Naive thymus-derived CD4-positive, alpha-beta T cell (primary cell): ENCODE results near the gene SLC25A13. TPM values are rescaled to one million over a fixed set of nuclear protein-coding genes. Genes with fewer than 3 reads are reported as not detected.

Source experiments
- ATAC-seq: fragments of 150-1000 bp; cut with Tn5 transposase; 2 replicates; pipeline ENCODE4 v1.10.0; 2021; ENCODE audit warnings: mild to moderate bottlenecking, moderate library complexity
- CTCF ChIA-PET: fragments of 350-600 bp; sonication (Branson Sonifier 250); formaldehyde crosslinking; loops from one replicate; lab custom pipeline; 2021; ENCODE audit warnings: antibody characterized with exemption; lab: Charles Lee
- POLR2A ChIA-PET: fragments of 350-600 bp; sonication (Branson Sonifier 250); formaldehyde crosslinking; loops from one replicate; lab custom pipeline; 2021; ENCODE audit warnings: antibody characterized with exemption, inconsistent platforms; lab: Charles Lee
- DNase-seq, 9 donors: peaks; one replicate each; pipeline versions ENCODE4 v3.0.0 to v3.0.0-alpha.2; 2020 to 2022; ENCODE audit warnings: mixed read lengths in 1 of 9
- H3K27ac ChIP-seq: one replicate; pipeline ENCODE4 v1.7.0; 2013; ENCODE audit warnings: mild to moderate bottlenecking, low read depth, low read length, moderate library complexity
- H3K27me3 ChIP-seq, 2 donors: one replicate each; pipeline ENCODE4 v1.7.0; 2013; ENCODE audit warnings: low read length in 2 of 2, mild to moderate bottlenecking in 2 of 2, moderate library complexity in 2 of 2; ENCODE audit not compliant: control insufficient read depth in 2 of 2, insufficient read depth in 2 of 2
- H3K36me3 ChIP-seq, 3 experiments: 1 replicate in 2 of 3; 2 replicates in 1 of 3; pipeline ENCODE4 v1.7.0; 2013; ENCODE audit warnings: low read length in 3 of 3, mild to moderate bottlenecking in 3 of 3, moderate library complexity in 1 of 3; ENCODE audit not compliant: insufficient read depth in 3 of 3, control insufficient read depth in 2 of 3
- H3K4me1 ChIP-seq, 2 donors: one replicate each; pipeline ENCODE4 v1.7.0; 2013; ENCODE audit warnings: low read length in 2 of 2, mild to moderate bottlenecking in 2 of 2, moderate library complexity in 1 of 2; ENCODE audit not compliant: control insufficient read depth in 2 of 2, insufficient read depth in 2 of 2
- H3K4me3 ChIP-seq: 2 replicates; pipeline ENCODE4 v1.7.0; 2013; ENCODE audit warnings: mild to moderate bottlenecking, low read length
- H3K9me3 ChIP-seq, 3 experiments: 1 replicate in 2 of 3; 2 replicates in 1 of 3; pipeline ENCODE4 v1.7.0; 2013; ENCODE audit warnings: low read length in 3 of 3; ENCODE audit not compliant: control insufficient read depth in 2 of 3
- H3K27ac Mint-ChIP-seq, 9 donors: one replicate each; pipeline ENCODE4 v1.8.0; 2020 to 2022; ENCODE audit warnings: mixed read lengths in 9 of 9, mild to moderate bottlenecking in 8 of 9, moderate library complexity in 5 of 9, inconsistent platforms in 2 of 9
- H3K27me3 Mint-ChIP-seq, 5 donors: one replicate each; pipeline ENCODE4 v1.8.0; 2021 to 2022; ENCODE audit warnings: mixed read lengths in 5 of 5, mild to moderate bottlenecking in 1 of 5
- H3K36me3 Mint-ChIP-seq, 5 donors: one replicate each; pipeline ENCODE4 v1.8.0; 2020 to 2022; ENCODE audit warnings: mixed read lengths in 5 of 5, mild to moderate bottlenecking in 3 of 5, inconsistent platforms in 1 of 5
- H3K4me1 Mint-ChIP-seq, 7 donors: one replicate each; pipeline ENCODE4 v1.8.0; 2020 to 2022; ENCODE audit warnings: mixed read lengths in 7 of 7, mild to moderate bottlenecking in 3 of 7, inconsistent platforms in 1 of 7
- H3K4me3 Mint-ChIP-seq, 10 donors: one replicate each; pipeline ENCODE4 v1.8.0; 2020 to 2022; ENCODE audit warnings: mild to moderate bottlenecking in 10 of 10, mixed read lengths in 10 of 10, moderate library complexity in 6 of 10, inconsistent platforms in 2 of 10
- H3K9me3 Mint-ChIP-seq, 11 donors: one replicate each; pipeline ENCODE4 v1.8.0; 2020 to 2022; ENCODE audit warnings: mixed read lengths in 11 of 11, mild to moderate bottlenecking in 4 of 11, inconsistent platforms in 1 of 11, moderate library complexity in 1 of 11
- intact Hi-C, 2 donors: fragments of 100-400 bp; cut with micrococcal nuclease; formaldehyde crosslinking; loops; one replicate each; pipeline ENCODE4 v1.15.1; 2023
- polyA plus RNA-seq, 2 donors: library from polyadenylated mRNA; unstranded; fragments of 300-500 nt; fragmentation: Illumina TruSeq; gene quantifications; one replicate each; pipeline ENCODE4 v1.2.3, GENCODE V29; 2021
- total RNA-seq, 6 experiments: library from RNA in 5 of 6; stranded (reverse) in 5 of 6; gene quantifications; 1 replicate in 5 of 6; 2 replicates in 1 of 6; pipeline ENCODE4 v1.2.3 and lab custom pipeline; 2021 to 2026

SLC25A13 gene
- total and polyA plus RNA-seq, 7 experiments from 2014 or later: 5.7 to 22.5 (median 9.1) TPM

- no peak for DNase-seq
- no peaks in the 10 kb centered on the region for H3K4me1 ChIP-seq
- Mint-ChIP-seq H3K36me3 (no peaks in the 10 kb centered on the region), H3K9me3 (peaks cover 0 to 2% (median 0%) of the 10 kb centered on the region in 11 donors), H3K27ac (no peak overlapping the region), H3K27me3 (peaks cover 0 to 10% (median 2%) of the 10 kb centered on the region in 5 donors), H3K4me1 (no peaks in the 10 kb centered on the region), H3K4me3 (no peak overlapping the region)
- no peaks in the 10 kb centered on the region for H3K36me3 ChIP-seq
- ATAC-seq: no peak
- H3K4me3 ChIP-seq: no peak overlapping the region
- ChIA-PET CTCF (no interaction called here), POLR2A (no interaction called here)
- intact Hi-C loops: no loop called here
- H3K9me3 ChIP-seq: no peaks in the 10 kb centered on the region
- H3K27ac ChIP-seq: no peak overlapping the region
- H3K27me3 ChIP-seq: no peaks in the 10 kb centered on the region
Measured at GRCh38 chr7:96354881-96355280, 33.0 kb upstream of the SLC25A13 start.

- Mint-ChIP-seq H3K4me3 (no peak overlapping the region), H3K36me3 (no peaks in the 10 kb centered on the region), H3K9me3 (peaks cover 0 to 2% (median 0%) of the 10 kb centered on the region in 11 donors), H3K27ac (no peak overlapping the region), H3K4me1 (peaks cover 0 to 2% (median 0%) of the 10 kb centered on the region in 7 donors), H3K27me3 (peaks cover 10 to 20% (median 16%) of the 10 kb centered on the region in 5 donors)
- Histone ChIP-seq H3K27me3 (no peaks in the 10 kb centered on the region), H3K4me1 (no peaks in the 10 kb centered on the region), H3K27ac (no peak overlapping the region), H3K9me3 (no peaks in the 10 kb centered on the region), H3K4me3 (no peak overlapping the region), H3K36me3 (no peaks in the 10 kb centered on the region)
- ATAC-seq: no peak
- ChIA-PET POLR2A (no interaction called here), CTCF (no interaction called here)
- no peak for DNase-seq
- intact Hi-C loops: no loop called here
Measured at GRCh38 chr7:96349572-96349971, 27.7 kb upstream of the SLC25A13 start.

DNA sequence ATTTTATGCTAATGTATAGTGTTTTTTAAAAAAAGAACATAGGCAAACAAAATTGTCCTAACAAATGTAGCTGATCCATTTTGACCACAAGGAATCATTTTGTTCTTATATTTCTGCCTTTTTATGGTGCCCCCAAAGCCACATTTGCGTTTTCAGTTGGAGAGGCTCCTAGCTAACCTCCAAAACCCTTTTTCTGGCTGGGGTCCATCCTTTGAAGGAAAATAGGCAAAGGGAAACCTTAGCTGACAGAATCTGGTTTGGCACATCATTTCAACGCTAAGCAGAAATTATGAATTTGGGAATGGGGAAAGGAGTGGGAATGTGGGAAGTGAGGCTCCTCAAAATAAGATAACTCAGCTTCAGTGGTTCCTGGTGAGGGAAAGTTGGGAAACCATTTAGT lies 25.6 kb upstream of the SLC25A13 start:
- peaks cover 15 to 31% (median 21%) of the 10 kb centered on the region in 5 donors for H3K27me3 Mint-ChIP-seq
- Histone ChIP-seq H3K9me3 (no peaks in the 10 kb centered on the region), H3K4me1 (no peaks in the 10 kb centered on the region), H3K4me3 (no peak overlapping the region), H3K27me3 (no peaks in the 10 kb centered on the region), H3K27ac (no peak overlapping the region), H3K36me3 (no peaks in the 10 kb centered on the region)
- intact Hi-C loops: no loop called here
- no peaks in the 10 kb centered on the region for H3K36me3 Mint-ChIP-seq
- peaks cover 0 to 2% (median 0%) of the 10 kb centered on the region in 7 donors for H3K4me1 Mint-ChIP-seq
- peaks cover 0 to 3% (median 0%) of the 10 kb centered on the region in 11 donors for H3K9me3 Mint-ChIP-seq
- POLR2A ChIA-PET: no interaction called here
- no peak overlapping the region for H3K4me3 Mint-ChIP-seq
- H3K27ac Mint-ChIP-seq: no peak overlapping the region
- DNase-seq: no peak
- ATAC-seq: no peak
- CTCF ChIA-PET: no interaction called here

- Histone ChIP-seq H3K27me3 (no peaks in the 10 kb centered on the region), H3K27ac (no peak overlapping the region), H3K36me3 (no peaks in the 10 kb centered on the region), H3K4me3 (no peak overlapping the region), H3K9me3 (no peaks in the 10 kb centered on the region), H3K4me1 (no peaks in the 10 kb centered on the region)
- Mint-ChIP-seq H3K27me3 (peaks cover 23 to 34% (median 25%) of the 10 kb centered on the region in 5 donors), H3K27ac (no peak overlapping the region), H3K4me3 (no peak overlapping the region), H3K4me1 (peaks cover 0 to 2% (median 0%) of the 10 kb centered on the region in 7 donors), H3K36me3 (no peaks in the 10 kb centered on the region), H3K9me3 (peaks cover 0 to 3% (median 0%) of the 10 kb centered on the region in 11 donors)
- no peak for DNase-seq
- POLR2A ChIA-PET: no interaction called here
- CTCF ChIA-PET: no interaction called here
- no peak for ATAC-seq
- intact Hi-C loops: no loop called here
Measured at GRCh38 chr7:96346293-96346953, 24.5 kb upstream of the SLC25A13 start.

- Mint-ChIP-seq H3K27me3 (peaks cover 35 to 48% (median 39%) of the 10 kb centered on the region in 5 donors), H3K4me1 (no peaks in the 10 kb centered on the region), H3K9me3 (peaks cover 0 to 3% (median 0%) of the 10 kb centered on the region in 11 donors), H3K4me3 (no peak overlapping the region), H3K27ac (no peak overlapping the region), H3K36me3 (peaks cover 0 to 3% (median 0%) of the 10 kb centered on the region in 5 donors)
- H3K9me3 ChIP-seq: no peaks in the 10 kb centered on the region
- CTCF ChIA-PET: no interaction called here
- no peak for DNase-seq
- H3K4me3 ChIP-seq: no peak overlapping the region
- H3K27ac ChIP-seq: no peak overlapping the region
- intact Hi-C loops: no loop called here
- no peaks in the 10 kb centered on the region for H3K4me1 ChIP-seq
- ATAC-seq: no peak
- H3K36me3 ChIP-seq: no peaks in the 10 kb centered on the region
- H3K27me3 ChIP-seq: no peaks in the 10 kb centered on the region
- POLR2A ChIA-PET: no interaction called here
Measured at GRCh38 chr7:96344236-96344635, 22.3 kb upstream of the SLC25A13 start.

DNA sequence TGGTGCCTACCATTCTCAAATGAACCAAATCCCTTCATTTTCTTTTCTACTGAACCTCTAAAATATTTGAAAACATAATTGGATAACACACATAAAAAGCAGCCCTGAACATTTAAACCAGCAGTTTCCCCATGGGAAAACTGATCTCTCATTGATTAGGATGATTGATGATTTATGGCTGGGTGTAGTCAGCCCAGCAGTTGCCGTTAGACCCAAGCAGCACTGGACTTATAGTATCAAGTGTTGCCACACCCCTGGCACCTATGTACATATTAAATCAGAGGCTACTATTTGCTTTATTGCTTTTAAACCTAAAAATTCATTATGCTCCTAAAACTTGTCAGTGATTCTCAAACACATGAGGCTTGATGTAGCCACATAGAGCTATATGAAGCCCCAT lies 20.2 kb upstream of the SLC25A13 start:
- Mint-ChIP-seq H3K27ac (peak overlapping the region in 1 of 9 donors; percentile 38), H3K9me3 (peaks cover 0 to 3% (median 0%) of the 10 kb centered on the region in 11 donors), H3K36me3 (peaks cover 0 to 3% (median 0%) of the 10 kb centered on the region in 5 donors), H3K4me3 (no peak overlapping the region), H3K4me1 (no peaks in the 10 kb centered on the region), H3K27me3 (peaks cover 33 to 44% (median 38%) of the 10 kb centered on the region in 5 donors)
- no peak for ATAC-seq
- no peak for DNase-seq
- Histone ChIP-seq H3K27ac (no peak overlapping the region), H3K9me3 (no peaks in the 10 kb centered on the region), H3K4me3 (no peak overlapping the region), H3K4me1 (no peaks in the 10 kb centered on the region), H3K27me3 (no peaks in the 10 kb centered on the region), H3K36me3 (no peaks in the 10 kb centered on the region)
- intact Hi-C loops: no loop called here
- CTCF ChIA-PET: no interaction called here
- POLR2A ChIA-PET: no interaction called here

- Mint-ChIP-seq H3K27ac (no peak overlapping the region), H3K9me3 (peaks cover 0 to 9% (median 0%) of the 10 kb centered on the region in 11 donors), H3K4me1 (peaks cover 0 to 1% (median 0%) of the 10 kb centered on the region in 7 donors), H3K27me3 (peaks cover 18 to 32% (median 24%) of the 10 kb centered on the region in 5 donors), H3K4me3 (no peak overlapping the region), H3K36me3 (peaks cover 0 to 3% (median 0%) of the 10 kb centered on the region in 5 donors)
- ATAC-seq (no peak), DNase-seq (no peak)
- Histone ChIP-seq H3K27ac (no peak overlapping the region), H3K4me3 (no peak overlapping the region), H3K27me3 (no peaks in the 10 kb centered on the region), H3K9me3 (no peaks in the 10 kb centered on the region), H3K36me3 (no peaks in the 10 kb centered on the region), H3K4me1 (no peaks in the 10 kb centered on the region)
- intact Hi-C loops: no loop called here
- ChIA-PET CTCF (no interaction called here), POLR2A (no interaction called here)
Measured at GRCh38 chr7:96337519-96337918, 15.6 kb upstream of the SLC25A13 start.
